A673 (cell line): Measurements from ENCODE around the gene DPH7.

Experiments
- EZH2 ChIP-seq: fragments of 200-600 bp; sonication (generic); IDR thresholded peaks from 2 replicates; pipeline ENCODE4 v1.6.1; 2017; ENCODE audit warnings: borderline replicate concordance, low read depth, mild to moderate bottlenecking, mixed read lengths, antibody characterized with exemption, low read length; ENCODE audit not compliant: poor library complexity, severe bottlenecking
- TF ChIP-seq, protein P1 (sequence below): fragments of 300-800, 200-600 bp; sonication (generic); conservative IDR thresholded peaks from 2 replicates; pipeline ENCODE4 v1.5.1; 2017; ENCODE audit warnings: low read depth, mild to moderate bottlenecking, antibody characterized with exemption, low read length, moderate library complexity, mixed read lengths

DNA sequence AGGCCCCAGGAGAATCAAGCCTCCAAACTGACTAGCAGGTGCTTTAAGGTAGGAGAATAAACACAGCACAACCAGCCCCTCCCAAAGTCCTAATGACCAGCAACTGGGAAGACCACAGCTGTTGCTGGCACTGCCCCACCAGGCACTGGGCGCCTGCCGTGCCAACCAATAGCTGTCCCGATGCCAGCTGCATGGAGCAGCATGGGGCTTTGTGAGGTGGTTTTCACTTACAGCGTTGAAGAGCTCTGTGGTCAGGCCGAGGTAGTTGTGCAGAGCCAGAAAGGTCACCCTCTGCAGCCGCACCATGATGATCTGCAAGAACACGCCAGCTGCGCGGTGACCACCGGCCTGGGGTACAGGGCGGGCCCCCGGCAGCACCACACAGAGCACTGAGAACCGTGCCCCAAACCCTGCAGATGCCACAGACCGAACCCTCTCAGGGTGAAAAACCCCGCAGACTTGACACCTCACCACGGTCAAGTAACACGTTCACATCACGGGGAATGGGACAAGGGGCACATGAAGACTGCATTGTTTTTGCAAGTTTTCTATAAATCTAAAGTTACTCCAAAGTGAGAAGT is 57.2 kb downstream of the DPH7 start:
- TF ChIP-seq, protein P1, sequence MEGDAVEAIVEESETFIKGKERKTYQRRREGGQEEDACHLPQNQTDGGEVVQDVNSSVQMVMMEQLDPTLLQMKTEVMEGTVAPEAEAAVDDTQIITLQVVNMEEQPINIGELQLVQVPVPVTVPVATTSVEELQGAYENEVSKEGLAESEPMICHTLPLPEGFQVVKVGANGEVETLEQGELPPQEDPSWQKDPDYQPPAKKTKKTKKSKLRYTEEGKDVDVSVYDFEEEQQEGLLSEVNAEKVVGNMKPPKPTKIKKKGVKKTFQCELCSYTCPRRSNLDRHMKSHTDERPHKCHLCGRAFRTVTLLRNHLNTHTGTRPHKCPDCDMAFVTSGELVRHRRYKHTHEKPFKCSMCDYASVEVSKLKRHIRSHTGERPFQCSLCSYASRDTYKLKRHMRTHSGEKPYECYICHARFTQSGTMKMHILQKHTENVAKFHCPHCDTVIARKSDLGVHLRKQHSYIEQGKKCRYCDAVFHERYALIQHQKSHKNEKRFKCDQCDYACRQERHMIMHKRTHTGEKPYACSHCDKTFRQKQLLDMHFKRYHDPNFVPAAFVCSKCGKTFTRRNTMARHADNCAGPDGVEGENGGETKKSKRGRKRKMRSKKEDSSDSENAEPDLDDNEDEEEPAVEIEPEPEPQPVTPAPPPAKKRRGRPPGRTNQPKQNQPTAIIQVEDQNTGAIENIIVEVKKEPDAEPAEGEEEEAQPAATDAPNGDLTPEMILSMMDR, result no peak
- no peak for TF ChIP-seq EZH2
